Measurements from ENCODE around the gene YLPM1.
A peak's percentile ranks its signal among the peaks of the same experiment; 100 is the strongest.
"Not testable (repeated sequence)": the region's sequence is repeated elsewhere in the genome, so short reads cannot be mapped to it uniquely, and the experiment has no call there.

The YLPM1 gene

GRCh38 chr14:74762917-74763802 is at the start of gene YLPM1:
TSS of gene YLPM1 (plus strand) at chr14:74763316. CDS start at chr14:74763490, 174 bp downstream.
- peak; percentile 100 for DNase-seq

- no peak for DNase-seq
Observed at GRCh38 chr14:74713395-74713735, 49.8 kb upstream of the YLPM1 start.

GRCh38 chr14:74720526-74720925 is 42.6 kb upstream of the YLPM1 start:
- DNase-seq: no peak

- no peak for DNase-seq
Observed at GRCh38 chr14:74723134-74723533, 40.0 kb upstream of the YLPM1 start.

- no peak for DNase-seq
Observed at GRCh38 chr14:74732387-74732786, 30.7 kb upstream of the YLPM1 start.

GRCh38 chr14:74733221-74733620 is 29.9 kb upstream of the YLPM1 start:
- no peak for DNase-seq

- no peak for DNase-seq
Observed at GRCh38 chr14:74735125-74735524, 28.0 kb upstream of the YLPM1 start.

- no peak for DNase-seq
Observed at GRCh38 chr14:74737753-74738325, 25.3 kb upstream of the YLPM1 start.

GRCh38 chr14:74739293-74740030 is 23.7 kb upstream of the YLPM1 start:
- DNase-seq: no peak

GRCh38 chr14:74747237-74747636 is 15.9 kb upstream of the YLPM1 start:
- DNase-seq: no peak

GRCh38 chr14:74754157-74754556 is 9.0 kb upstream of the YLPM1 start:
- no peak for DNase-seq

GRCh38 chr14:74754899-74755298 is 8.2 kb upstream of the YLPM1 start:
- DNase-seq: no peak

- no peak for DNase-seq
Observed at GRCh38 chr14:74756326-74756725, 6.8 kb upstream of the YLPM1 start.

- not testable (repeated sequence) for DNase-seq
Observed at GRCh38 chr14:74758505-74758904, 4.6 kb upstream of the YLPM1 start.

- DNase-seq: no peak
Observed at GRCh38 chr14:74763803-74764531, 851 bp downstream of the YLPM1 start.

- DNase-seq: no peak
Observed at GRCh38 chr14:74765721-74766120, 2.6 kb downstream of the YLPM1 start.

GRCh38 chr14:74771399-74771798 is 8.3 kb downstream of the YLPM1 start:
- DNase-seq: no peak

GRCh38 chr14:74784634-74785033 is 21.5 kb downstream of the YLPM1 start:
- no peak for DNase-seq

- DNase-seq: no peak
Observed at GRCh38 chr14:74785056-74785613, 22.0 kb downstream of the YLPM1 start.

- no peak for DNase-seq
Observed at GRCh38 chr14:74786796-74787315, 23.7 kb downstream of the YLPM1 start.

- DNase-seq: no peak
Observed at GRCh38 chr14:74792249-74793039, 29.3 kb downstream of the YLPM1 start.

Data from NCI-H1694 treated with DMSO at 0.1 percent for 48 hours (cell line).